Testis (tissue), 2 donors: ENCODE measurements around the gene ELMO2.

Experiments
- CTCF ChIP-seq, 3 experiments: fragments of 450-650 bp in 2 of 3; fragments of 200-600 bp in 1 of 3; sonication (generic) in 1 of 3; IDR thresholded peaks; one replicate each; pipeline ENCODE4 v1.5.1; 2016 to 2019; ENCODE audit warnings: antibody characterized with exemption in 3 of 3, mild to moderate bottlenecking in 2 of 3, moderate library complexity in 1 of 3
- POLR2A ChIP-seq: fragments of 450-650 bp; IDR thresholded peaks from one replicate; pipeline ENCODE4 v1.6.1; 2017; ENCODE audit warnings: antibody characterized with exemption, mild to moderate bottlenecking, moderate library complexity

- TF ChIP-seq CTCF (IDR thresholded peaks at IDR 0.05) (no peak), POLR2A (no peak)
These were observed 39.6 kb downstream of the ELMO2 start for GRCh38 chr20:46366826-46367225.
